ENCODE measurements around the gene SUN1.

- TF ChIP-seq POLR2A (IDR thresholded peaks at IDR 0.05; ENCODE audit: low read depth, low read length) (no peak), POLR2AphosphoS5 (IDR thresholded peaks at IDR 0.05; ENCODE audit: insufficient read depth, low read depth, low read length) (no peak), EZH2 (IDR thresholded peaks at IDR 0.05; ENCODE audit: borderline replicate concordance, low read depth, low read length, severe bottlenecking) (no peak)
- TF ChIP-seq, protein P1, sequence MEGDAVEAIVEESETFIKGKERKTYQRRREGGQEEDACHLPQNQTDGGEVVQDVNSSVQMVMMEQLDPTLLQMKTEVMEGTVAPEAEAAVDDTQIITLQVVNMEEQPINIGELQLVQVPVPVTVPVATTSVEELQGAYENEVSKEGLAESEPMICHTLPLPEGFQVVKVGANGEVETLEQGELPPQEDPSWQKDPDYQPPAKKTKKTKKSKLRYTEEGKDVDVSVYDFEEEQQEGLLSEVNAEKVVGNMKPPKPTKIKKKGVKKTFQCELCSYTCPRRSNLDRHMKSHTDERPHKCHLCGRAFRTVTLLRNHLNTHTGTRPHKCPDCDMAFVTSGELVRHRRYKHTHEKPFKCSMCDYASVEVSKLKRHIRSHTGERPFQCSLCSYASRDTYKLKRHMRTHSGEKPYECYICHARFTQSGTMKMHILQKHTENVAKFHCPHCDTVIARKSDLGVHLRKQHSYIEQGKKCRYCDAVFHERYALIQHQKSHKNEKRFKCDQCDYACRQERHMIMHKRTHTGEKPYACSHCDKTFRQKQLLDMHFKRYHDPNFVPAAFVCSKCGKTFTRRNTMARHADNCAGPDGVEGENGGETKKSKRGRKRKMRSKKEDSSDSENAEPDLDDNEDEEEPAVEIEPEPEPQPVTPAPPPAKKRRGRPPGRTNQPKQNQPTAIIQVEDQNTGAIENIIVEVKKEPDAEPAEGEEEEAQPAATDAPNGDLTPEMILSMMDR (IDR thresholded peaks at IDR 0.05; ENCODE audit: extremely low read depth in 1 of 2, insufficient read depth in 1 of 2, low read depth in 1 of 2, low read length in 2 of 2) = no peak
Observed at GRCh38 chr7:913736-914520, 81.7 kb downstream of the SUN1 start.

Data from endothelial cell of umbilical vein (primary cell).